WTC11 (cell line): ENCODE measurements around the gene NEDD8. TPM values are rescaled to one million over a fixed set of nuclear protein-coding genes. Genes with fewer than 3 reads are reported as not detected.

ENCODE experiments used
- ATAC-seq: fragments of 200-7000 bp; cut with Tn5 transposase; 2 replicates; pipeline ENCODE4 v1.10.0; 2021; ENCODE audit warnings: mild to moderate bottlenecking, moderate library complexity
- CTCF ChIA-PET: fragments of 300-600 bp; sonication (Branson Sonifier 250); formaldehyde crosslinking; loops from one replicate; lab custom pipeline; 2021; ENCODE audit warnings: antibody characterized with exemption; lab: Charles Lee
- POLR2A ChIA-PET: fragments of 350-600 bp; sonication (Branson Sonifier 250); formaldehyde crosslinking; loops from one replicate; lab custom pipeline; 2021; ENCODE audit warnings: antibody characterized with exemption; lab: Charles Lee
- DNase-seq: peaks from one replicate; pipeline ENCODE4 v3.0.0; 2021; ENCODE audit warnings: low spot score
- H3K27ac Mint-ChIP-seq: 2 replicates; pipeline ENCODE4 v1.8.0; 2021; ENCODE audit warnings: mixed read lengths
- H3K27me3 Mint-ChIP-seq: 2 replicates; pipeline ENCODE4 v1.8.0; 2021; ENCODE audit warnings: low read depth, mild to moderate bottlenecking, moderate library complexity, mixed read lengths
- H3K36me3 Mint-ChIP-seq: 2 replicates; pipeline ENCODE4 v1.8.0; 2021; ENCODE audit warnings: mixed read lengths
- H3K4me1 Mint-ChIP-seq: 2 replicates; pipeline ENCODE4 v1.8.0; 2022; ENCODE audit warnings: mixed read lengths
- H3K4me3 Mint-ChIP-seq: 2 replicates; pipeline ENCODE4 v1.8.0; 2021; ENCODE audit warnings: mild to moderate bottlenecking, moderate library complexity, mixed read lengths
- H3K9me3 Mint-ChIP-seq: 2 replicates; pipeline ENCODE4 v1.8.0; 2021; ENCODE audit warnings: mixed read lengths
- AFF4 ChIP-seq: sonication (generic); formaldehyde crosslinking; IDR thresholded peaks from 2 replicates; pipeline ENCODE4 v1.8.1; 2023; ENCODE audit warnings: mild to moderate bottlenecking, missing genetic modification reagents, borderline replicate concordance
- ATF1 ChIP-seq: sonication (generic); formaldehyde crosslinking; IDR thresholded peaks from 2 replicates; pipeline ENCODE4 v1.8.1; 2023; ENCODE audit warnings: mild to moderate bottlenecking, moderate library complexity, missing genetic modification reagents
- ATF3 ChIP-seq: sonication (generic); formaldehyde crosslinking; conservative IDR thresholded peaks from 2 replicates; pipeline ENCODE4 v1.8.1; 2022; ENCODE audit warnings: mild to moderate bottlenecking, missing genetic modification reagents
- EMX1 ChIP-seq: fragments of 250-450 bp; sonication (Bioruptor Pico); IDR thresholded peaks from 2 replicates; pipeline ENCODE4 v1.8.0; 2021; ENCODE audit warnings: mild to moderate bottlenecking
- JAZF1 ChIP-seq: fragments of 250-450 bp; sonication (Bioruptor Pico); IDR thresholded peaks from 2 replicates; pipeline ENCODE4 v1.9.0; 2021; ENCODE audit warnings: moderate library complexity, mild to moderate bottlenecking, inconsistent platforms
- KAT7 ChIP-seq: sonication (generic); formaldehyde crosslinking; IDR thresholded peaks from 2 replicates; pipeline ENCODE4 v1.8.1; 2023; ENCODE audit warnings: missing genetic modification reagents, mild to moderate bottlenecking, borderline replicate concordance
- TCF7 ChIP-seq: sonication (generic); formaldehyde crosslinking; IDR thresholded peaks from 2 replicates; pipeline ENCODE4 v1.8.0; 2022; ENCODE audit warnings: mild to moderate bottlenecking, low read depth, missing genetic modification reagents, moderate library complexity
- TEAD4 ChIP-seq: sonication (generic); formaldehyde crosslinking; IDR thresholded peaks from 2 replicates; pipeline ENCODE4 v1.8.0; 2022; ENCODE audit warnings: mild to moderate bottlenecking, missing genetic modification reagents
- ZNF121 ChIP-seq: sonication (generic); formaldehyde crosslinking; IDR thresholded peaks from 2 replicates; pipeline ENCODE4 v1.8.0; 2023; ENCODE audit warnings: missing genetic modification reagents
- ZNF138 ChIP-seq: sonication (generic); formaldehyde crosslinking; conservative IDR thresholded peaks from 2 replicates; pipeline ENCODE4 v1.8.1; 2022; ENCODE audit warnings: mild to moderate bottlenecking, moderate library complexity, missing genetic modification reagents
- total RNA-seq: library from RNA; stranded (reverse); gene quantifications from 3 replicates; pipeline ENCODE4 v1.2.3, GENCODE V29; 2021
- TF ChIP-seq, protein P1 (sequence below): sonication (generic); formaldehyde crosslinking; IDR thresholded peaks from 2 replicates; pipeline ENCODE4 v1.8.0; 2022; ENCODE audit warnings: mild to moderate bottlenecking, missing genetic modification reagents
- TF ChIP-seq, protein P2 (sequence below): sonication (generic); formaldehyde crosslinking; IDR thresholded peaks from 2 replicates; pipeline ENCODE4 v1.8.1; 2022; ENCODE audit warnings: mild to moderate bottlenecking, missing genetic modification reagents, moderate library complexity, borderline replicate concordance
- TF ChIP-seq, protein P3 (sequence below): sonication (generic); formaldehyde crosslinking; IDR thresholded peaks from 2 replicates; pipeline ENCODE4 v1.8.1; 2022; ENCODE audit warnings: mild to moderate bottlenecking, moderate library complexity, missing genetic modification reagents

The NEDD8 gene
- total RNA-seq, 1 experiment from 2014 or later: 233 TPM

GRCh38 chr14:24235804-24236688, 3.9 kb upstream of the NEDD8 start (continued):
- TF ChIP-seq, protein P1, sequence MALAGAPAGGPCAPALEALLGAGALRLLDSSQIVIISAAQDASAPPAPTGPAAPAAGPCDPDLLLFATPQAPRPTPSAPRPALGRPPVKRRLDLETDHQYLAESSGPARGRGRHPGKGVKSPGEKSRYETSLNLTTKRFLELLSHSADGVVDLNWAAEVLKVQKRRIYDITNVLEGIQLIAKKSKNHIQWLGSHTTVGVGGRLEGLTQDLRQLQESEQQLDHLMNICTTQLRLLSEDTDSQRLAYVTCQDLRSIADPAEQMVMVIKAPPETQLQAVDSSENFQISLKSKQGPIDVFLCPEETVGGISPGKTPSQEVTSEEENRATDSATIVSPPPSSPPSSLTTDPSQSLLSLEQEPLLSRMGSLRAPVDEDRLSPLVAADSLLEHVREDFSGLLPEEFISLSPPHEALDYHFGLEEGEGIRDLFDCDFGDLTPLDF (CRISPR knock-in tag): no peak
- no peak for TF ChIP-seq EMX1 (CRISPR knock-in tag)
- TF ChIP-seq, protein P2, sequence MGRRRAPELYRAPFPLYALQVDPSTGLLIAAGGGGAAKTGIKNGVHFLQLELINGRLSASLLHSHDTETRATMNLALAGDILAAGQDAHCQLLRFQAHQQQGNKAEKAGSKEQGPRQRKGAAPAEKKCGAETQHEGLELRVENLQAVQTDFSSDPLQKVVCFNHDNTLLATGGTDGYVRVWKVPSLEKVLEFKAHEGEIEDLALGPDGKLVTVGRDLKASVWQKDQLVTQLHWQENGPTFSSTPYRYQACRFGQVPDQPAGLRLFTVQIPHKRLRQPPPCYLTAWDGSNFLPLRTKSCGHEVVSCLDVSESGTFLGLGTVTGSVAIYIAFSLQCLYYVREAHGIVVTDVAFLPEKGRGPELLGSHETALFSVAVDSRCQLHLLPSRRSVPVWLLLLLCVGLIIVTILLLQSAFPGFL (CRISPR knock-in tag): no peak
- TF ChIP-seq ZNF138 (CRISPR knock-in tag): no peak

DNA sequence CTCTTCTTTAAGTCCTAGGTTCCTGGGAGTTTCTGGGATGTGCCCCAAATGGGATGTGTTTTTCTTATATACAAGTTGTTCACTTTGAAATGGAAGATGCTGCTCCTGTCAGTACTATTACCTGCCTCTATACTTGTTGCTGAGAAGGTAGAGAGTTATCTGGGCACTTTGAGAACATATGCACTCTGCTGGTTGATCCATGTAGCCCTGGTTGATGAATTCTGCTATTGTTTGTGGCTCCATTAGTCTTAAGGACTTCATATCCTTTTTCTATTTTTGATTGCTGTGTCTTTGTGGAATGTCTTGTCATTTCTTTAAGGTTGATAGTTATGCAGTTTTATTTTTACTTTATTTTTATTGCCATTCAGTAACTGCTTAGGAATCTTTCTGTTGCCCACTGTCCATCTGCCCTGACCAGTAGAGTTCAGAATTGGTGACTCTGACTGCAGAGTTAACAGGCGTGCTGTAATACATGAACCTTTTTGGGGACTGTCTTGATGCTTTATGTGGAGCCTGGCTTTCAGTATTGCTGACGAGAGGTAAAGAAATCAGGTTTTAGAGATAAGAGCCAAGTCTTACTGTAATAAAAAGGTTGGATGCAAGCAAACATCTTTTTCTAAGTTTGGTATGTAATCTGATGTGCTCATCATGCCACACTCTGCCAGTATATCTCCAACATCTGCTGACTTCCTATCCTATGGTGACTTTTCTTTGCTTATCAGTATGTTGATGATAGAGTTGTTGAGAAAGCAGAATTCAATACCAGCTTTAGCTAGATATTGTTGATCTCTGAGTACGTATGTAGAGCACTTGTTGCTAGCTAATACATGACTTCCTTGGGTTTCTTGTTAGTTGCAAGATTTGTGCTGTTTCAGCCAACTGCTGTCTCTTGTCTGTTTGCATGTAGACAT, 2.2 kb upstream of the NEDD8 start:
- H3K4me1 Mint-ChIP-seq: peaks cover 22% of the 10 kb centered on the region
- POLR2A ChIA-PET: interaction anchor here (1.9 kb wide), 1 partner anchor 8 kb away, joined by 9 read pairs; the partner anchor contains the start of gene TINF2
- DNase-seq: no peak
- no peak overlapping the region for H3K27ac Mint-ChIP-seq
- CTCF ChIA-PET: no interaction called here
- TF ChIP-seq ATF1 (CRISPR knock-in tag) (no peak), TCF7 (CRISPR knock-in tag) (no peak), KAT7 (CRISPR knock-in tag) (no peak), JAZF1 (CRISPR knock-in tag) (no peak), ZNF121 (no peak), ATF3 (CRISPR knock-in tag) (no peak), TEAD4 (CRISPR knock-in tag) (no peak), AFF4 (CRISPR knock-in tag) (no peak)
- TF ChIP-seq, protein P3, sequence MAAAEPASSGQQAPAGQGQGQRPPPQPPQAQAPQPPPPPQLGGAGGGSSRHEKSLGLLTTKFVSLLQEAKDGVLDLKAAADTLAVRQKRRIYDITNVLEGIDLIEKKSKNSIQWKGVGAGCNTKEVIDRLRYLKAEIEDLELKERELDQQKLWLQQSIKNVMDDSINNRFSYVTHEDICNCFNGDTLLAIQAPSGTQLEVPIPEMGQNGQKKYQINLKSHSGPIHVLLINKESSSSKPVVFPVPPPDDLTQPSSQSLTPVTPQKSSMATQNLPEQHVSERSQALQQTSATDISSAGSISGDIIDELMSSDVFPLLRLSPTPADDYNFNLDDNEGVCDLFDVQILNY (CRISPR knock-in tag): no peak
- peak overlapping the region; percentile 32 for H3K4me3 Mint-ChIP-seq
- no peaks in the 10 kb centered on the region for H3K9me3 Mint-ChIP-seq
- no peaks in the 10 kb centered on the region for H3K27me3 Mint-ChIP-seq
- H3K36me3 Mint-ChIP-seq: peaks cover 42% of the 10 kb centered on the region
- no peak for ATAC-seq
